Uterus (tissue), 4 donors: Measurements from ENCODE around the gene RNF34. TPM values are rescaled to one million over a fixed set of nuclear protein-coding genes. Genes with fewer than 3 reads are reported as not detected.

ENCODE experiments used
- DNase-seq, 2 donors: peaks; one replicate each; pipeline ENCODE4 v3.0.0-alpha.2; 2019 to 2020
- H3K27ac ChIP-seq, 2 donors: fragments of 200-600 bp; sonication (generic); 1 replicate in 1 of 2; 2 replicates in 1 of 2; pipeline ENCODE4 v1.5.1; 2016 to 2018
- H3K27me3 ChIP-seq, 2 donors: fragments of 200-600 bp; sonication (generic); one replicate each; pipeline ENCODE4 v1.5.1; 2018 to 2019; ENCODE audit warnings: control low read depth in 1 of 2
- H3K36me3 ChIP-seq, 2 donors: fragments of 200-600 bp; sonication (generic); one replicate each; pipeline ENCODE4 v1.5.1; 2019; ENCODE audit warnings: control low read depth in 1 of 2
- H3K4me1 ChIP-seq, 2 donors: fragments of 200-600 bp; sonication (generic); one replicate each; pipeline ENCODE4 v1.5.1; 2018 to 2019; ENCODE audit warnings: control low read depth in 1 of 2
- H3K4me3 ChIP-seq, 2 donors: fragments of 200-600 bp; sonication (generic); 1 replicate in 1 of 2; 2 replicates in 1 of 2; pipeline ENCODE4 v1.5.1; 2018 to 2019; ENCODE audit warnings: mild to moderate bottlenecking in 1 of 2
- H3K9me3 ChIP-seq, 2 donors: fragments of 200-600 bp; sonication (generic); one replicate each; pipeline ENCODE4 v1.5.1; 2019; ENCODE audit warnings: control low read depth in 1 of 2
- CTCF ChIP-seq, 4 experiments: fragments of 200-600 bp in 2 of 4; fragments of 450-650 bp in 2 of 4; sonication (generic) in 2 of 4; IDR thresholded peaks; one replicate each; pipeline ENCODE4 v1.5.1; 2016 to 2019; ENCODE audit warnings: antibody characterized with exemption in 4 of 4, mild to moderate bottlenecking in 2 of 4, moderate library complexity in 1 of 4
- POLR2A ChIP-seq, 2 donors: fragments of 450-650 bp; IDR thresholded peaks; one replicate each; pipeline ENCODE4 v1.6.1; 2016; ENCODE audit warnings: antibody characterized with exemption in 2 of 2, mild to moderate bottlenecking in 1 of 2, moderate library complexity in 1 of 2
- intact Hi-C: fragments of 100-400 bp; cut with DNase I; formaldehyde crosslinking; loops from one replicate; pipeline ENCODE4 v1.15.1; 2023; ENCODE audit warnings: low total_unique reads
- total RNA-seq, 4 donors: library from RNA; depleted of rRNA in 3 of 4; stranded (reverse); fragments of >200 nt in 3 of 4; gene quantifications; one replicate each; pipeline versions ENCODE4 v1.1.0 to v1.2.4, GENCODE V29; 2014 to 2023
- donor health status: DM: yes; HTN: yes; CAD: no.

The RNF34 gene
- 10 to 100 TPM; 23.5 to 74.9 (median 34.1) TPM for total RNA-seq

GRCh38 chr12:121399391-121400331, at the start of gene RNF34:
RNF34 (plus strand) TSS chr12:121400118; CDS start chr12:121400213, 95 bp downstream.
- Histone ChIP-seq H3K36me3 (no peaks in the 10 kb centered on the region), H3K4me3 (peak within 1 kb of the TSS; percentile 76 to 93), H3K27me3 (no peaks in the 10 kb centered on the region), H3K9me3 (no peaks in the 10 kb centered on the region), H3K4me1 (no peaks in the 10 kb centered on the region), H3K27ac (peak within 1 kb of the TSS; percentile 76 to 92)
- DNase-seq = peak; percentile 98 to 99
- TF ChIP-seq POLR2A (IDR thresholded peaks at IDR 0.05) (peak; percentile 94 to 97), CTCF (IDR thresholded peaks at IDR 0.05) (no peak)
- intact Hi-C loops = no loop called here

DNA sequence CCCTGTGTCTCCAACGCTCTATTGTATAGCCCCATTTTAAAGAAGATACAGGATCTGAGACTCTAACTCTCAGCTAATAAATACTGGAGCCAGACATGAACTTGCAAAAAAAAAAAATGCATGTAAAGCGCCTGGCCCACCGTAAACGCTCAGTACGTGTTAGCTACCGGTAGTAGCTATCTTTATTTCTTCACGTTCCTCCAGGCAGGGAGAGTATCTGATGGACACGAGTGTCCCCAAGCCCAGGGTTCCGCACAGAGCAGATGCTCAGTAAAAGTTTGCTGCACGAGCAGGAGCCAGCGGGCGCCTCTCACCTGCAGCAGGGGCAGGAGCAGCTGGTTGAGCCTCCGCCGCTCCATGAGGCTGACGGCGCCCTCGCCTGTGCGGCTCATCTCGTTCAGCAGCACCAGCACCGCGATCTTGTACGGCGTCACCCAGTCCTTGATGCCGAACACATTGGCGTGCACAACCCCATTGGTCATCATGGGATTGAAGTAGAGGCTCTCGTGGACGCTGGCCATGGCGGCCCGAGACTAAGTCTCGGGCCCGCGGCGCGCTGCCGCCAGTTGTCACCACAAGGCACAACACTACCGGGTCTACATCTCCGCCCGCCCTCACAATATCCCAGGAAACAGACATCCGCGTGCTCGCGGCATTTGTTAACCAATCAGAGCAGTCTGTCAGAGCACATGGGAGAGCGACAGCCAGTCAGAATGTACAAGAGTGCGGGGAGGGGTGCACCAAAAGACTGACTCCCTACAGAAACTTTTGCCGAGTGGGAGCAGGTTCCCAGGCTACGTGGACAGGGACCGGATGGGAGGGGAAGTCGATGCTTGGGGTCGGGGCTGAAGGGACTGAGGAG, 47.9 kb upstream of the RNF34 start, which contains the start of gene ANAPC5:
Gene ANAPC5, minus strand, starts transcription at position 592 of the 862 bp plus-strand sequence. Its CDS starts 71 bp downstream, at position 521.
- intact Hi-C loops = no loop called here
- DNase-seq = peak; percentile 91 to 94
- Histone ChIP-seq H3K4me3 (peak within 1 kb of the TSS; percentile 92 to 99), H3K36me3 (no peaks in the 10 kb centered on the region), H3K9me3 (no peaks in the 10 kb centered on the region), H3K27ac (peak within 1 kb of the TSS; percentile 65 to 72), H3K27me3 (no peaks in the 10 kb centered on the region), H3K4me1 (peaks cover 0 to 6% of the 10 kb centered on the region in 2 donors)
- TF ChIP-seq POLR2A (IDR thresholded peaks at IDR 0.05) = peak; percentile 64 to 71
- no peak for TF ChIP-seq CTCF (IDR thresholded peaks at IDR 0.05)

DNA sequence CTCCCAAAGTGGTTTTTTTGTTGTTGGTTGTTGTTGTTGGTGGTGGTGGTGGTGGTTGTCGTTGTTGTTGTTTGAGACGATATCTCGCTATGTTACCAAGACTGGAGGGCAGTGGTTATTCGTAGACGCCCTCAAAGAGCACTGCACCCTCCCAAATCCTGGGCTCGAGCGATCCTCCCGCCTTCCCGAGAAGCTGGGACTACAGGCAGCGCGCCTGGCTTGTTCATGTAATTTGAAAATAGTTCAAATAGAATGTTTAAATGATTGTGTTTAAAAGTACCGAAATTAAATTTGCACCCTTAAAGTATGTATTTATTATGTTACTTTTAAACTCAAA, 47.3 kb upstream of the RNF34 start:
- Histone ChIP-seq H3K4me1 (peaks cover 0 to 6% of the 10 kb centered on the region in 2 donors), H3K4me3 (peak overlapping the region; percentile 92 to 99), H3K36me3 (no peaks in the 10 kb centered on the region), H3K27ac (peak overlapping the region; percentile 63 to 72), H3K27me3 (no peaks in the 10 kb centered on the region), H3K9me3 (no peaks in the 10 kb centered on the region)
- TF ChIP-seq POLR2A (IDR thresholded peaks at IDR 0.05) (no peak), CTCF (IDR thresholded peaks at IDR 0.05) (no peak)
- no peak for DNase-seq
- intact Hi-C loops = no loop called here

GRCh38 chr12:121355818-121356217, 44.1 kb upstream of the RNF34 start:
- no peaks in the 10 kb centered on the region for H3K36me3 ChIP-seq
- TF ChIP-seq CTCF (IDR thresholded peaks at IDR 0.05) (no peak), POLR2A (IDR thresholded peaks at IDR 0.05) (no peak)
- no peak for DNase-seq
- H3K4me3 ChIP-seq = no peak overlapping the region
- peaks cover 0 to 6% of the 10 kb centered on the region in 2 donors for H3K4me1 ChIP-seq
- H3K9me3 ChIP-seq = no peaks in the 10 kb centered on the region
- H3K27ac ChIP-seq = no peak overlapping the region
- no peaks in the 10 kb centered on the region for H3K27me3 ChIP-seq
- intact Hi-C loops = no loop called here
